Ectodermal cell (in vitro differentiated cells): ENCODE results near the gene EXD3.

Experiments
- H3K27ac ChIP-seq: 2 replicates; pipeline ENCODE4 v1.7.0; 2013; ENCODE audit warnings: mild to moderate bottlenecking, low read depth, low read length; ENCODE audit not compliant: insufficient read depth, poor library complexity, severe bottlenecking
- H3K27me3 ChIP-seq: 2 replicates; pipeline ENCODE4 v1.7.0; 2013; ENCODE audit warnings: mild to moderate bottlenecking, low read length; ENCODE audit not compliant: insufficient read depth, control insufficient read depth, poor library complexity, severe bottlenecking
- H3K36me3 ChIP-seq: one replicate; pipeline ENCODE4 v1.7.0; 2013; ENCODE audit warnings: low read length; ENCODE audit not compliant: control insufficient read depth, insufficient read depth
- H3K4me1 ChIP-seq: one replicate; pipeline ENCODE4 v1.7.0; 2013; ENCODE audit warnings: low read length; ENCODE audit not compliant: control insufficient read depth, insufficient read depth
- H3K4me3 ChIP-seq: 2 replicates; pipeline ENCODE4 v1.7.0; 2013; ENCODE audit warnings: low read depth, low read length, control low read depth; ENCODE audit not compliant: insufficient read depth
- H3K9me3 ChIP-seq: 2 replicates; pipeline ENCODE4 v1.7.0; 2013; ENCODE audit warnings: mild to moderate bottlenecking, low read length, moderate library complexity; ENCODE audit not compliant: control insufficient read depth
- WGBS, 2 experiments: methylation state at CpG; one replicate each; pipeline ENCODE4 v1.1.7; 2013; ENCODE audit warnings: missing lambda C conversion rate in 2 of 2; 5-methylcytosine and 5-hydroxymethylcytosine counted together

EXD3 gene

DNA sequence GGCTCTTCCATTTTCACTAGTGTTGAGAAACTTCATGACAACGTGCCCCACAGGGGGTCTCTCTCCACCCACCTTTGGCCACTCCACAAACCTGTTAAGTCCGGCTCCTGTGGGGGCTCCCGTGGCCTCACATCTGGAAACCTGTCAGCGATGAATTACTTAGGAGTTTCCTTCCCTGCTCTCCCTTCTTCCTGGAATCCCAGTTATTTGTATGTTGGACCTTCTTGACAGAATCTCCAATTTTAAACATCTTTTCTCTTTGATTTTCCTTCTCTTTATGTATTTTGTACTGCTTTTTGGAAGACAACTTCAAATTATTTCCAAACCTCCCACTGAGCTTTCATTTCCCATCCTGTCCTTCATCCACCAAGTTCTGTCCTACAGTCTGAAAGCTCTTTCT, 65.8 kb downstream of the EXD3 start:
- Histone ChIP-seq H3K36me3 (no peaks in the 10 kb centered on the region), H3K27ac (no peak overlapping the region), H3K9me3 (no peaks in the 10 kb centered on the region), H3K4me1 (no peaks in the 10 kb centered on the region), H3K27me3 (no peaks in the 10 kb centered on the region), H3K4me3 (no peak overlapping the region)
- whole genome bisulfite sequencing, 2 experiments, result 81 to 83% methylated on average over 4 of the region's 4 CpGs

DNA sequence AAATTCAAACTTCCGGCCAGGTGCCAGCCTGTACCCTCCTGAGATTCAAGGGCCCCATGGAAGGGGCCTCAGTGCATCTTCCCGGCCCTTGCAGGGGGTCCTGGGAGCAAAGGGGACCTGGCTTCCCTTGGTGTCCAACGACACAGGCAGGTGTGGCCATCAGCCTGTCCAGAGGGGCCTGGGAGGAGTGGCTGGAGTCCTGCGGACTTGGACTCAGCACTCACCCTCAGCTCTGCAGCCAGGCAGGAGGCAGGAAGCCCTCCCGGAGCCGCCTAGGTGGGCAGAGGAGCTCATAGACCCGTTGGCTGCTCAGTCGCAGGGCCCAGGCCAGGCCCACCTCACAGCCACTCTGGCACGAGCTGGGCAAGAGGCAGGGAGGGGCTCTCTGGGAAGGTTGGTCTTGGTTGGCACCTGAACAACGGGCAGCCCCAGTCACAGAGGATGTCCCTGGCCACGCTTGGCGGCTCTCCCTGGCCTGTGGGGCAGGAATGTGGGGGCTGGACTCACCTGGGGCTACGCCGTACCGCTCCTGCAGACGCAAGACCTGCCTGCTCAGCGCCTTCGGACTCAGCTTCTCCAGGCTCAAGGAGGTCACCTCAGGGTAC, 67.1 kb downstream of the EXD3 start:
- WGBS, 2 experiments, result 81 to 83% methylated on average over 18 of the region's 18 CpGs

DNA sequence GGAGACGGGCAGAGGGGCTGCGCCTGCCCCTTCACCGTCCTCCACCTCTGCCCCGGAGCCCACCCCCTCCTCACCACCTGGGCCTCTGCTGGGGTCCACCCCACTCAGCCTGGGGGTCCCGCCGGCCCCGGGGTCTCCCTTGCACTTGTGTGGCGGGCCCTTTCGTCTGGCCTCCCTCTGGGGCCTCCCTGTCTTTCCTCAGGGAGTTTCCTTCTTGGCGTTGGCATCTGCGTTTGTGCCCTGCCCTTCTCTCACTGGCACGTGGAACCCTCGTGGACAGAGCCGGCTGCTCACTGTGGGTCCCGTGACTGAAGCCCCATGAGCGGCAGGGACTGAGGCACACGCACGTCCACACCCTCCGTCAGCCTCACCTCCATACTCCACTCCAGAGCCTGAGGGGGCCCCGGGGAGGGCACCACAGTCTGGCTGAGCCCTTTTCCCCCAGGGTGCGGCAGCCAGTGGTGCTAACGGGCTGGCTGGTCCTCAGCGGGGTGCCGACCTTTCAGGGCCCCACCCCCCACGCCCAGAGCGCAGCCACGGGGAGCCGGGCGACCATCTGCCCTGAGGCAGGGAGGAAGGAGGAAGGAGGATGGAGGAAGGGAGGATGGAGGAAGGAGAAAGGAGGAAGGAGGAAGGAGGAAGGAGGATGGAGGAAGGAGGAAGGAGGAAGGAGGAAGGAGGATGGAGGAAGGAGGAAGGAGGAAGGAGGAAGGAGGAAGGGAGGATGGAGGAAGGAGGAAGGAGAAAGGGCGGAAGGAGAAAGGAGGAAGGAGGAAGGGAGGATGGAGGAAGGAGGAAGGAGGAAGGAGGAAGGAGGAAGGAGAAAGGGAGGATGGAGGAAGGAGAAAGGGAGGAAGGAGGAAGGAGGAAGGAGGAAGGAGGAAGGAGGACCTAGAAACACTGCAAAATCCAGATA, 67.9 kb downstream of the EXD3 start:
- Histone ChIP-seq H3K27ac (no peak overlapping the region), H3K4me1 (no peaks in the 10 kb centered on the region), H3K36me3 (no peaks in the 10 kb centered on the region), H3K9me3 (no peaks in the 10 kb centered on the region), H3K4me3 (no peak overlapping the region), H3K27me3 (no peaks in the 10 kb centered on the region)
- 91 to 92% methylated on average over 29 of the region's 30 CpGs for WGBS, 2 experiments

More for the DNA sequence above, 67.1 kb downstream of the EXD3 start:
- Histone ChIP-seq H3K4me1 (no peaks in the 10 kb centered on the region), H3K36me3 (no peaks in the 10 kb centered on the region), H3K9me3 (no peaks in the 10 kb centered on the region), H3K27me3 (no peaks in the 10 kb centered on the region), H3K27ac (no peak overlapping the region), H3K4me3 (no peak overlapping the region)

DNA sequence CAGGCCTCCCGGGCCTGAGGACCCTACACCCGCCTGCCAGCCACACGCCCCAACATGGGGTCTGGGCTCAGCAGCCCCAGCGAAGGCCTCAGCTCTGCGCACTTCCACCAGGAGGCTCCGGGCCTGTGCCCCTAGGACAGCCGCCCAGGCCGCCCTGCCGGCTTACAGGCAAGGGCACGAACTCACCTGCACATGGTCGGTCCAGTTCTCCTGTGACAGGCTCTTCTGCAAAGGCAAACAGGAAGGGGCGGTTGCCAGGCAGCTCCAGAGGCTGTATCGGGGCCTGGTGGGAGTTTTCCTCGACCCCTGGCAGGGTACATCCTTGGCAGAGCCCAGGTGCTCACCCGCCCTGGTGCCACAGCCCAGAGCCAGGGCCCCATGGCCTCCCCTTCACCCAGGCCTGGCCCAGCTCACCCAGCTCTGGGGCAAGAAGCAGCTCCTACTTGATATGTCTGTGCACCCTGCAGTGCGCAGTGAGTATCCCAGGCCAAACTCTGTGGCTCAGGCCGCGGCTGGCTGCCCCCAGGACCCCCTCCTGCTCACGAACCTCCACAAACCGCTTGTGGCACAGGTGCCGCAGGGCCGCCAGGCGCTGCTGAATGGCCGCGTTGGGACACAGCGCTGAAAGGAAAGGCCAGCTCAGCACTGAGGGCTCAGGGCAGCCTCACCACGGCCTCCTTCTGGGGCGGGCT, 68.7 kb downstream of the EXD3 start:
- Histone ChIP-seq H3K27me3 (no peaks in the 10 kb centered on the region), H3K36me3 (no peaks in the 10 kb centered on the region), H3K4me1 (no peaks in the 10 kb centered on the region), H3K27ac (no peak overlapping the region), H3K9me3 (no peaks in the 10 kb centered on the region), H3K4me3 (no peak overlapping the region)
- 94% methylated on average over 28 of the region's 28 CpGs for WGBS, 2 experiments

DNA sequence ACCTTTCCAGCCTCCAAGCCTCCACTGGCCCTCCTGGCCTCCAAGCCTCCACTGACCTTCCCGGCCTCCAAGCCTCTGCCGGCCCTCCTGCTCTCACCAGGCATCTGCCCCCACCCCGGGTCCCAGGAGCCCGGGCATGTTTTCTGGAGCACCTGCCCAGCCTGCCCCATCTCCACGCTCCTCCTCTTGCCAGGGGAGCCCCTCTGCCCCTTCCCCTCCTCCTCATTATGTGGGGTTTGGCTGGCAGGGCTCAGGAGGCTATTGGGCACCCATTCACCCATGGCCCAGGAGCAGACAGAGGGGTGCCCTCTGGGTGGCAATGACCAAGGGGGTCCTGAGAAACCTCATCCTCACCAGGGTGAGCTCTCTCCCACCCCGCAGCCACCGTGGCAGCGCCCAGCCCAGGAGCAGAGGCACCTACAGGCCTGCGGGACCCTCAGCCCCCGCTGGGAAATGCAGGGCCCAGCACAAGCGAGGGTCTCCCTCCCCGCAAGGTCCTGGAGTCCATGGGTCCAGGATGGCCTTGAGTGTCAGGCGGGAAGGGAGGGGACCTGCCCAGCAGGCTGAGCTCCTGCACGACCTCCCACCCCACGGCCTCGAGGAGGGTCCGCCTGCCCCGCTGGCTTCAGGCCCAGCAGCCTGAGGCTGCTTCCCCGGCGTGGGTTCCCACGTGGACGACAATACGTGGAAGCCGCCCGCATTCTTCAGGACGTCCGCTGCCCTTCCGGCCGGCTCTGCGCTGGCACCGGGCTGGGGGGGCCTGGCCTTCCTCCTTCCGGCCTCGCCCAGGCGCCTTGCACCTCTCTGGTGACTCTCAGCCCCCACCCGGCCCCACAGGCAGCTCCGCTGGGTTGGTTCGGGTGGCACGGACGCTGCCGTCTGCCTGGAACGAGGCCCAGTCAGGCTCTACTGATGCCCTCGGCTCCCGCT, 69.5 kb downstream of the EXD3 start:
- 94 to 95% methylated on average over 43 of the region's 43 CpGs for WGBS, 2 experiments
- H3K4me1 ChIP-seq, result no peaks in the 10 kb centered on the region
- H3K4me3 ChIP-seq, result no peak overlapping the region
- H3K27me3 ChIP-seq, result no peaks in the 10 kb centered on the region
- no peak overlapping the region for H3K27ac ChIP-seq
- no peaks in the 10 kb centered on the region for H3K36me3 ChIP-seq
- H3K9me3 ChIP-seq, result no peaks in the 10 kb centered on the region

DNA sequence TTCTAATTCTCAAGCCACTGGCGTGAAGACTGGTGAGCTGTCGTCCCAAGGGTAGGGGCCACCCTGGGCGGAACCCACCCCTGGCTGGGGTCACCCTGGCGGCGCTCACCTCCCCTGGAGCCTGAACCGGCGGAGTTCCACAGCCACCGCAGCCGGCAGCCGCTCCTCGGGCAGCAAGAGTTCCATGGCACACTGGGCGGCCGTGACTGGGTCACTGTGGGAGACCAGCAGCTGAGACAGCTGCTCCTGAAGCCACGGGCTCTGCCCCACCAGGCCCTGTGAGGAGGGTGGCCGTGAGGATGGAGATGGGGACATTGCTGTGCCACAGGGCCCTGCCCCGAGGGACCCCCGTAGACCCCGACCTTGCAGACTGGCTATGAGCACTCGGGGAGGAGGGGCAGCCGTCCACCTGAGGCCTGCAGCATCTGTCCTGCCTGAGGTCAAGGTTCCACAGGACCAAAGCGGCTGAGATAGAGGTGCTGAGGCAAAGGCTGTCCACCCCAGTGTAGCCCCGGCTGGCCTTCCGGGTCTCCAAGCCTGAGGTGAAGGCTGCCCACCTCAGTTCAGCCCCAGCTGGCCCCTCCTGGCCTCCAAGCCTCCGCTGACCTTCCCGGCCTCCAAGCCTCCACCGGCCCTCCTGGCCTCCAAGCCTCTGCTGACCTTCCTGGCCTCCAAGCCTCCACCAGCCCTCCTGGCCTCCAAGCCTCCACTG, 70.3 kb downstream of the EXD3 start:
- Histone ChIP-seq H3K4me3 (no peak overlapping the region), H3K4me1 (no peaks in the 10 kb centered on the region), H3K36me3 (no peaks in the 10 kb centered on the region), H3K9me3 (no peaks in the 10 kb centered on the region), H3K27ac (no peak overlapping the region), H3K27me3 (no peaks in the 10 kb centered on the region)
- WGBS, 2 experiments, result 89 to 91% methylated on average over 26 of the region's 26 CpGs

DNA sequence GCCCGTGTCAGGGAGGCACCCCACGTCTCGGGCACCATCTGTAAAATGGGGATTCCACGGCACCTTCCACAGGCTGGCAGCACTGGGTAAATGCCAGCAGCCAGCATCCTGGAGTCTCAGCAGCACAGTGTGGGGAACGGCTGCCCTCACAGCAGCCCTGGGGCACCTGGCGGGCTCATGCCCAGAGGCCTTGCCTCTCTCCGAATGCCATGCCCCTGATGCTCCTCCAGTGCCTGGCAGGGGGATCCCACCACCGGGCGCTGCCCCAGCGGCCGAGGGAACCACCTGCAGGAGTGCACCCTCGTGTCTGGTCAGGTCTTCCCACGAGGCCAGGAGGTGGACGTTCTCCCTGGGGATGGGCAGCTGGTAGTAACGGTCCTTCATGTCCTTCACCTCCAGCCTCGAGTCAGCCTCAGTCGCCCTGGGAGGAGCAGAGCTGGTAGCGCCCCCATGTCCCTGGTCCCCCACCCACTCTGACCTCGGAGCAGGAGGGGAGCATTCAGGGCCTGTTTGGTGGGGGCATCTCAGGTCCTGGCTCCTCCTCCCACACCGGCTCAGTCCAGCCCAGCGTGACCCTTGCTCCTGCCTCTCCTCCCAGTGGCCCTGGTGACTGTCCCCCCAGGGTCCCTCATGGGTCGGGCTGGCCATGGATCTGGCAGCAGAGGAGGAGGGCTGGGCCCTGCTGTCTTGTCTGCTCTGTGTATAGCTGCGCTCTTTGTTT, 71.0 kb downstream of the EXD3 start:
- no peaks in the 10 kb centered on the region for H3K9me3 ChIP-seq
- WGBS, 2 experiments, result 92% methylated on average over 23 of the region's 23 CpGs

DNA sequence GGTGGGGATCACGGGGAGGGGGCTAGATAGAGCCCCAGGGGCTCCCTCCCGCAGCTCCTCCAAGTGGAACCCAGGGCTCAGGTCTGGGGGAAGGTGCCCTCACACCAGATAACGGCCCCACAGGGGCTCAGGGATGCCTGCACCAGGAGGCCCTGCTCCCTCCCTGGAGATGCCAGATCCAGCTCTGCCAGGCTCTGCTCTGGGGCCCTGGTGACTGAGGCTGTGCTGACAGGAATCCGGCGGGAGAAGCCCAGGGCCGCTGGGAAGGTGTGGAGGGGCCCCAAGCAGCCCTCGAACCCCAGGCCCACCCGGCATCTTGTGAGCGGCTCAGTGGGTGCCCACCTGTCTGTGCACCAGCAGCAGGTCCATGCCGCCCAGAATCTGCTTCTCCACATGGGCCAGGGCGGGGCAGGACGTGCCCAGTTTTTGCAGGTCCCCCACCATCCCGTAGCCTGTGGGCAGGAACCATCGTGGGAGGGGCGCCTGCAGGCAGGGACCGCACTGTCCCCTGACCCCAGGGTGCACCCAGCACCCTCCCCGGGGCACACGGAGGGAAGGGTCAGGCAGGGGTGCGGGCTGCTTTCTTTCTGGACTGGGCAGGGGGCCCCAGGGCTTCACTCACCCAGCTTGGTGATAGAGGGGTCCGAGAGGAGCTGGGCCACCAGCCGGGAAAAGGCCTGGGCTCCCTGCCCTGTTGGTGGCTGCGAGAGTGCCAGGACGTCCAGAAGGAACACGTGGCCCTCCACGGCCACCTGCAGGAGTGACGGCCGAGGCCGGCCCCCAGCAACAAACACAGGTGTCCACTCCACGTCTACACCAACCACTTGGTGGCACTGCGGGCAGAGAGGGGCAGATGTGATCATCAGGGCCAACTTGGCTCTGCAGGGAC, 72.0 kb downstream of the EXD3 start:
- 92% methylated on average over 30 of the region's 30 CpGs for WGBS, 2 experiments
- H3K9me3 ChIP-seq, result peaks cover 4% of the 10 kb centered on the region
- H3K4me3 ChIP-seq, result no peak overlapping the region
- no peak overlapping the region for H3K27ac ChIP-seq
- no peaks in the 10 kb centered on the region for H3K27me3 ChIP-seq
- no peaks in the 10 kb centered on the region for H3K36me3 ChIP-seq
- no peaks in the 10 kb centered on the region for H3K4me1 ChIP-seq

More for the DNA sequence above, 71.0 kb downstream of the EXD3 start:
- H3K27me3 ChIP-seq, result no peaks in the 10 kb centered on the region
- no peaks in the 10 kb centered on the region for H3K36me3 ChIP-seq
- no peak overlapping the region for H3K27ac ChIP-seq
- H3K4me1 ChIP-seq, result no peaks in the 10 kb centered on the region
- no peak overlapping the region for H3K4me3 ChIP-seq
